Measurements from ENCODE around the gene PAX5.

The PAX5 gene

DNA sequence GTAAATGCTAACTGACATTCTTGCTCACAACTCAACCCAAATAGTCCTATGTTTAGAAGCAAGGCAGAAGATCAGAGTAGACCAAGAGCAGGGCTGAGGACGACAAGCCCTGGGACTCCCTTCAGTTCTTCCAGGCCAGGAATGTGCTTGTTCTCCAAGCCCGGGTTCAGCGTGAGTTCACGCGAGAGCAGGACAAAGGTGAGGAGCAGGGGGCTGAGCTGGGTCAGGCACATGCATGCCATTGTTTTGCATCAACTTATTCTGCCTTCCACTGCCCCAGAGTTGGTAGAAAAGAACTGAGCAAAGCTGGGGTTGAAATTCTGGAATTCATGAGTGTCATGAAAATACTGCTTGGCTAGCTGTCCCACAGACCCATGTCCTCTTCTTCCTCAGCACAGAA, 206.5 kb downstream of the PAX5 start:
- DNase-seq = no peak

GRCh38 chr9:36826581-36826980, 207.5 kb downstream of the PAX5 start:
- DNase-seq = no peak

DNA sequence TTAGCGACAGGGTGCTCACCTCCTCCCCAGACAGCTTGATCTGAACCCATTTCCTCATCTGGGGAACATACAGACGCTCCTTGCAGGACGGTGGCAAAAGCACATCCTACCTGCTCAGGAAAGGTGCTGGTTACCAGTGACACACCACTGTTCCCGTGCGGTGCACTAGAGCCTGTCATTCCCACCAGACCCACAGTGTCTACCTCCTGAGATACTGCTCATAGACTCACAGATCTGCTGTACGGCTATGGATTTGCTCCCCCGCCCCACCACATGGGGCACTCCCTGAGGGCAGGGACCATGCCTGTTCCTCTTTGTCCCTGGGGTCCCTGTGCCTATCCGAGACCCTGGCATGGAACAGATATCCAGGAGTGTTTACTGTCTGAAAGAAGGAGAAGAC, 208.9 kb downstream of the PAX5 start:
- DNase-seq = no peak

DNA sequence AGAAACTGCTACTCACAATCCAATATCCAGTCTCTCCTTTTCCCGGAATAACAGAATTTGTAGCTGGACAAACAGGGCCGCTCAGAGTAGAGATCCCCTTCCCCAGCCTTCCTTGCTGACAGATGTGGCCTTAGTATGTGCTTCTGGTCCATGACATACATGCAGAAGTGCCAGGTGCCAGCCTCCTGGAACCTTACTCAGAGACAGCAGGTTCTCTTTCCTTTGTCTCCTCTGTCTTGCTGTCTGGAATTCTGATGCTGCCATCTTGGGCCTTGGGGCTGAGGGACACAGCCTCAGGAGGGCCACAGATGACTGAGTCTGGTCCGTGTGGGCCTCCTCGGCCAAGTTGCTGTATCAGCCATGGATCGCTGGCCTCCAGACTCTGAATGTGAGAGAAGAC, 210.1 kb downstream of the PAX5 start:
- no peak for DNase-seq

DNA sequence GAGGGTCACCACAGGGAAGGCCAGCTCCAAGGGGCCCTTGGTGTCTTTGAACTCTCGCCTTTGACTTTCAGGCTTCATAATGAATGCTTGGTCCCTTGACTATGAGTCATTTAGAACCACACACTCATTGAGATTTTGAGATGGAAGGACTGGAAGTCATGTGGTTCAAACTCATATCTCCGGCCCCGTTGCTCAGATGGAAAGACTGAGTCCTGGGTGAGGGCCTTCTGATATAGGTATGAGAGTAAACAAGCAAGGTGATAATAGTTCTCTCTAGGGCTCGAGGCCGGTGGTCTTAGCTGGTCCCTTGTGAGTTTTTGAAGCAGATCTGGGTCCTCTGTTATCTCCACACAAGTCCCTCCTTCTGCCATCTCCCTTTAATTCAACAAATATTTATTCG, 210.6 kb downstream of the PAX5 start:
- DNase-seq = no peak

DNA sequence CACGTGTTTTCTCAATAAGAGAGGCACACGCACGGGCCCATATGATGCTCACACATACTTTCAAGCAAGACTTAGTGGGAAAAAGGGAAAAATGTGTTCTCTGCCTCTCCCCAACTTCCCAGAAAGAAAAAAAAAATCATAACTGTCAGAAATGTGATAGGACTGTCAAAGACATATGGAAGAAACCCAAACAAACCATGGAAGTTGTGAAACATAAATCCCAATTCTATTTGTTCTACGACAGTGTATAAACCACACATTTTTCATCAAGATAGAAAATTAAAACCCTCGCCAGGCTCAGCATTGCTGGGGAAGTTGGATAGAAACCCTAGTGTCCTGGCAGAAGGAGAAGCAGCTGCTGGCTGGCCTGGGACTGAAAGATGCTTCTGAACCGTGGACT, 211.9 kb downstream of the PAX5 start:
- no peak for DNase-seq

- DNase-seq = no peak
Measured at GRCh38 chr9:36820392-36820861, 213.6 kb downstream of the PAX5 start.

DNA sequence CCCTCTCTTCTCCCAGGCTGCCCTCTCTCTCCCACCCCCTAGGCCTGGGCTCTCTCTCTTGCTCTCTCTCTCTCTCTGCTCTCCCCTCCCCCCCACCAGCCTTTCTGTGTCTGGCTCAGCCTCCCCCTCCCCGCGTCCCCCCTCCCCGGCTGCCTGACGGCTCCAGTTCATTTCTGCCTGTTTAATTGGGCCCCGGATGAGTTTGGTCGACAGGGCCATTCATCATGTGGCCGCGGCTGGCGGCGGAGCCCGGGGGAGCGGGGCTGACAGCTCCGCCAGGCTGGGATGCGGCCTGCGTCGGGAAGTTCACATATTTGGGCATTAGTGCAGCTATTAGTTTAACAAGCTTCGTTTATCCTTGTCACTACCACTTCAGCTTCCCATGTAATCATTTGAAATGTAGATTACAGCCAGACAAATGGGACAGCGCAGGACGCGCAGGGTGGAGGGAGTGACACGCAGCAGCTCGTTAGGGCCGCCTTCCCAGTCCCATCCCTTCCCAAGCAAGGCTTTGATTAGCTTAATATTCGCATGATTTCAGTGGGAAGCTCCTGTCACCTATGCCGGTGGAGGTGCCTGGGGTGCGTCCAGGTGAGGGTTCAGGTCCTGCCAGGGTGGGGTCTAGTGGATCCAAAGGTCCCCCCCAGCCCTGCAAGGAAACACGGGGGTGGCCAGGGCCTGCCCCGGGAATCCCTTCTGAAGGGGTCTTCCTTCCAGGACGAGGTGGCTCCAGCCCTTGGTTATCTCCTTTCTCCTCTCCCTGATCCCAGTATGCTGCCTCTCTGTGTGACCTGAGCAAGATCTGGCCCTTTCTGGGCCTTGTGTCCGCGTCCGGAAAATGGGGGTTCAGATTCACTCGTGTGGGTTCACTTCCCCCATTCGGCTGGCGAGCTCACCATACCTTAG, 214.8 kb downstream of the PAX5 start:
- DNase-seq = peak; percentile 42

DNA sequence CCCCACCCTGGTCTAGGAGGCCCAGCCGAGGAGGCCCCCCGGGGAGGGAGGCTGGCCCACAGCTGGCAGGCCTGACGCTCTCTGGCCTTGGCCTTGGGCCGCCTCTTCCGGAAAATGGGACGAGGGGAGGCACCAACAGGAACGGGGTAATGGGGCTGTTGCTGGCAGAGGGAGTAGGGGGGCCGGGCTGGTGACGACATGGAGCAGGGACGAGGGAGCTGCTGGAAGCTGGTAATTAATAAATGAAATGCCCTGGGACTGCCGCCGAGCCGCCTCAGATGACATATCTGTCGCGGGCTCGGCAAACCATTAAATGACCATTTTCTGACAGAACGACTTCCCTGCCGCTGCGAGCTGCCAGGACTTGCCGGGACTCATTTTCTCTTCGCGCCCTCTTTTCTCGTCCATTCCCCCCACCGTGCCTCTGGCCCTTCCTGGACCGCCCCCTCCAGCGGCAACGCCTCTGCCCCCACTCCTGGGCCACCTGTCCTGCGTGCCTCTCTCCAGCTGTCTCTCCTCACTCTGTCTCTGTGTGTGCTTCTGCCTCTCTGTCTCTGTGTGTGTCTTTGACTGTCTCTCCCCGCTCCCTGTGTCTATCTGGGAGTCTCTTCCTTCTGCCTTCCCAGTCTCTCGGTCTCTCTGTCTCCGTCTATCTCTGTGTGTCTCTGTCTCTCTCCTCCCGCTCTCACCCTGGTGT, 215.7 kb downstream of the PAX5 start:
- DNase-seq = peak; percentile 29

DNA sequence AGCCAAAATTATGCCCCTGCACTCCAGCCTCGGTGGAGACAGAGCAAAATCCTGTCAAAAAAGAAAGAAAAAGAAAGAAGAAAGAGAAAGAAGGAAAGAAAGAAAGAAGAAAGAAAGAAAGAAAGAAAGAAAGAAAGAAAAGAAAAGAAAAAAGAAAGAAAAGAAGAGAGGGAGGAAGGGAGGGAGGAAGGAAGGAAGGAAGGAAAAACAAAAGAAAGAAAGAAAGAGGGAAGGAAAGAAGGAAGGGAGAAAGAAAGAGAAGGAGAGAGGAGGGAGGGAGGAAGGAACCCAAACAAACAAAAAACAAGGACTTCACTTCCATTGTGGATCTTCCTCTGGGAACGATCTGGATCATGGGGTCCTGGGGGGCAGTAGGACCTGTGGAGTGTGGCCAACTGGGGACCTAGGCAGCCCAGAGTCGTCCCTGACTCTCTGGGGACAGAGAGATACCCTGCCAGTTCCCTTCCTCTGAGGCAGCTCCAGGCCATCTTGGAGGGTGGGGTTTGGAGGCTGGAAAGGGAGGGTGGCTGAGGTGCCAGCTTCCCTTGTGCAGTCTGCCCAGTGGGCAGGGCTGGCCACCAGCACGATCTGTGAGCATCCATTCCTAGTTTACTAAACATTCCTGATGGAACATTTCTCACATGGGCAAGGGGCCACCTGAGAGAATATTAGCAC, 216.8 kb downstream of the PAX5 start:
- DNase-seq = no peak

DNA sequence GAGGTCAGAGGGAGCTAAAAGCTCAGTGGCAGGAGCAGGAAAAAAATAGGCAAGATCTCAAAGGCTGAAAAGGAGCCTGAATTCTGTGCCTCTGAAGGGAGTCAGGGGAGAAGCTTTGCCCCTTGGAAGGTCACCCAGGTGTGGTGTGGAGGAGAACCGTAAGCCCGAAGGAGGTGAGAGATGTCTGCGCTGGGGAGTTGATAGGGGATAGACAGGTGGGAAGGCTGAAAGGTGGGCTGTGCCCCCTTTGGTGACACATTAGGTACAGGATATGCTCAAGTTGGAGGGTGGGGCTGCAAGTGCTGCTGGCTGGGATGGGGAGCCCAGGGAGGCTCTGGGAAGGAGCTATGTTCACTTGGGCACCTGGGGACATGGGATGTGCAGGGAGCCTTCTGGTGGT, 217.7 kb downstream of the PAX5 start:
- DNase-seq = no peak

DNA sequence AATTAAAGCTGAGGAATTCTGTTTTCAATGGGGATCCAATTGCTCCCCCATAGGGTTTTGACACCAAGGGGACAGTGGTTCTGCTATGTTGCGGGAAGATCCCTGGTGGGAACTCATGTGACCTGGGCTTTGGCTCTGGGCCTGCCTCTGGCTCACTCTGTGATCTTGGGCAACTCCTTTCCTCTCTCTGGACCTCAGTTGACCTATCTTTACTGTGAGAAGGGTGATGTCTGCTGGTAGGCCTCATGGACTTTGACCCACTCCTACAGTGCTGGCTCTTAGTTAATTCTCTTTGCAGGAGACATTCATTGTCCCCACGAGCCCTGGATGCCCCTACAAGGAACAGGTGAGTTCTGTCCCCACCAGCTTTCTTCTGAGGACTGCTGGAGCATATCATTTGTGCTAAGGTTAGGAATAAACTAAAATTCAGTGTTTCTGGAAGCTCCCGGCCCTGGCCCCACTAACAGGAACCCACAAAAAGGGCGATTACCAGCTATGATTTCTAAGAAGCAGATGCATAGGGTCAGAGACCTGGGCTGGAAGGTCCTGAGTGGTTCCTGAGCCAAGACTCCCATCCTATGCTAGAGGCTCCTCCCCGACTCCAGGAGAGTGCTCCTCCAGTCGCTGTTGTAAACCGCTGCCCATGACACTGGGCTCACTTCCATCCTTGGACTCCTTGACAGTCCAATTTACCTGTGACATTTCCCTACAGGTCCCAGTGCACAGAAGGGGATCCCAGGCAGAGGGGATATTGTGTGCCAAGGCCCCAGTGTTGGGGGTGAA, 218.3 kb downstream of the PAX5 start:
- no peak for DNase-seq

GRCh38 chr9:36815023-36815422, 219.0 kb downstream of the PAX5 start:
- DNase-seq = no peak

DNA sequence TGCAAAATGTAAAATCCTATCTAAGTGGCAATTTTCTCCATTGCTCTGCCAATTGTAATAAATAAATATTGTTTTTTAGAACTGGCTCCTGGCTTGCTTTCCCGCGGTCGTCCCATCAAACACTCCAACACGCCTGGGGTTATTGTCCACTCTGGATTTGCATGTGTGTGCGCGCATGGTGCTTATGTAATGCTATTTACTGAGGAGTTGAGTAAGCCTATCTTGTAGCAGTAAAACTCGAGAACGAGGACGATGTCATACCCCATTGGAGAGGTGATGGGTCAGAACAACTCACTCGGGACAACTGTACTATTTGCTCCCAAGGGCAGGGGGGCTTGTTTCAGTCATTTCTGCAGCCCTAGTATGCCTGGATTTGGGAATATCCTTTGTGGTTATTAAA, 220.9 kb downstream of the PAX5 start:
- no peak for DNase-seq

- DNase-seq = no peak
Measured at GRCh38 chr9:36812556-36812955, 221.5 kb downstream of the PAX5 start.

DNA sequence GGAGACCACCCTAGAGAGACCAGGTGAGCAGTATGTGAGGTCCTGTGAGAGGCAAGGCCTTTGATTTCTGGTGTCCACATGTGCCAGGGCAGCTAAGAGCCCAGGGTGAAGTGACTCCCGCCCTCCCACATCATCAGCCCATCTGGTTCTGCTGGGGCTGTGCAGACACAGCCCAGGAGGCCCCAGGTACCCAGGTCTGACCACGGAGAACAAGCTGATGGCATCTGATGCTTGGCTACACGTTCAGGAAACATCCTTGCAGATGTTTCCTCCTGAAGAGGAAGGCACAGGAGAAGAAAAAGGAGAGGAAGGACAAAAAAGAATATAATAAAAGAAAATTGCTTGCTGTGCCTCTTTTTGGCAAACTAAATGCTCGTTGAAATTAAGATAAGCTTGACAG, 225.8 kb downstream of the PAX5 start:
- DNase-seq = no peak

DNA sequence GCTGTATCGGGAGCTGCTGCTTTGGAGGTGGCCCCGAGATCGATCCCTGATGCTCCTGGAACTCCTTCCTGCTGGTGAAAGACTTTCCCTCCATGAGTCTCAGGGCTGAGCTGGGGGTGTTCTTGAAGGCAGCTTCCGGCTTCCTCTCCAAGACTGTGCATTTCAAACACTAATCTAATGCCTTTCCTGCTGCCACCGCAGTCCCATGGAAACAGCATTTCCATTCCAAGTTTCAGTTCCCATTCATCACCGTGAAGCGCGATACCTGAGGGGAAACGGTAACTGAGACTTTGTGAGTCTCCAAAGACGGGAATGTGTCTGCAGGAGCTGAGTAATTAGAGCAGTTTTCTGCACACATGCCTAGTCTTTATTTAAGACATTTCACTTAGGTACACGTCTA, 230.1 kb downstream of the PAX5 start:
- no peak for DNase-seq

DNA sequence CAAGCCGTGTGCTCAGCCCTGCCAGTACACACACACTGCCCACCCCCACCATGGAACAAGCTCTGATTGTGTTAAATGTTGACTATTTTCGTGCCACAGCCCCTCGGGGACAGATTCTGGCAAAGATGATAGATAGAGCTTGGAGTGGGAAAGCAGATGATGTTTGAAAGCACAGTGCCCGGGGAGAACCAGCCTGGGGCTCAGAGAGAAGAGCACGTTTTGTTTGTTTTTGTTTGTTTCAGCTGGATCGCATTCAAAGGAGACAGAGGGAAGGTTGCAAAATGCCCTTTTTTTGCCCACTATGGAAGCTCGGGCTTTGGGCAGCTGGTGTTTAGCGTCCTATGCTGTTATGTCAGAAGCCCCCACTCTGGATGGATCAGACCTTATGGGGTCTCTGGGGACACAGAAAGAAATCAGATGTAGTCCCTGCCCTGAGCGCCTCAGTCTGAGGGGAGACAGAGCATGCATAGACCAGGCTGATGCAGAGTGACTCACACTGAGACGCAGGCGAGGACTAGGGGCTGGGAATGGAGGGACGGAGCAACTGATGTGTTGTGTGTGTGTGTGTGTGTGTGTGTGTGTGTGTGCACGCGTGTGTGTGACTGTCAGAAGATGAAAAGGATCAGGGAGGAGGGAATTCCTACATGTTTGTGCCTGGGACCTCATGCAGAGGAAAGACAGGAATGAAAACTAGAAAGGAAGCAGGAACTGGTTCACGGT, 231.7 kb downstream of the PAX5 start:
- DNase-seq = no peak

- no peak for DNase-seq
Measured at GRCh38 chr9:36800455-36800854, 233.6 kb downstream of the PAX5 start.

- no peak for DNase-seq
Measured at GRCh38 chr9:36798350-36799065, 235.6 kb downstream of the PAX5 start.

DNA sequence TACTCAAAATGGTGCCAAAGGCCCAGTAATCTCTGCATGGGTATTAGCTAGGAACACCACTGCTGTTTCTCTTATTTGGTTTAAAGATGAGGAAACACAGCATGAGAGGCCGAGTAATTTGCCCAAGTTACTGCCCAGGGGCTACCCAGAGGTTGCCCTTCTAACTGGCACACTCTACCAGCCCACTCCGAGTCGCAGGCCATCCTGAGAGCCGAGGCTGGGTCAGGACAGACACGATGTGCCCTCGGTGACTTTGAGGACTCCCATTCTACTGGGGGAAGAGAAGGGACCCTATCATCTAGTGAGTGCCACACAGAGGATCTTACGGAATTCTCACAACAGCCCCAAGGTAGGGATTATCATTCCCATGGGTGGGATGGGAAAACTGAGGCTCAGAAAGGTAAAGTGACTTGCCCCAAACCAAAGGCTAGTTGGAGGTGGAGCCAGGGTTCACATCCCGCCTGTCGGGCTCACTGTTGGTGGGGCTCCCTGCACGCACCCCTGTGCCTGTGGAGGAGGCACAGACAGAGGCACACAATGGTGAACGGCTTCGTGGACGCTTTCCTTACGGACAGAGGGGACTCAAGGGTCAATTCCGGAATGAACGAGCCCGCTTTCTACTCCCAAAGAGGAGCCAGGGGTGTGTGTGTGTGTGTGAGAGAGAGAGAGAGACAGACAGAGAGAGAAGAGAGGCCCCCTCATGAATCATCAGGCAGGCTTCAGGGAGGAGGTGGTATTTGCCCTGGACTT, 236.4 kb downstream of the PAX5 start:
- no peak for DNase-seq
